Measurements from ENCODE around the gene SLC25A21. TPM values are rescaled to one million over a fixed set of nuclear protein-coding genes. Genes with fewer than 3 reads are reported as not detected.
A peak's percentile ranks its signal among the peaks of the same experiment; 100 is the strongest.

Gene SLC25A21
- total and polyA plus RNA-seq, 2 experiments from 2014 or later = 10.6 to 12.1 TPM

DNA sequence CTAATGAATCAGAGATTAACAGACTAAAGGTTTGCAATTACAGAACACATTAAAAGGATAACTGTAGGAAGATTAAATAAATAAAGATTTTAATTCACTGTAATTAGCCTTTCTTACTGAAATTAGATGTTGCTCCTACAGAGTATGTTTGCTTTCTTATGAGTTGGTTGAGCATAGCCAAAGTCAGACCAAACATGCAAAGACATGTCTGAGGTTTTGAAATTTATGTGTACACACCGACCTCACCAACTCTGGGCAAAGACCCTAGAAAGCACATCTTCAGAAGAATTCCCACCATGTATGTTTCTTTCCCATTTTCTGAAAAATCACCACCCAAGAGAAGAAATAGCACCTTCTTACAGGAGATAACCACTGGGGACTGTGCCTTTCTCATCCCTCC lies 351.5 kb downstream of the SLC25A21 start:
- Histone ChIP-seq H3K27me3 (ENCODE audit: insufficient read depth) (no peaks in the 10 kb centered on the region), H3K27ac (ENCODE audit: low read depth) (no peak overlapping the region)
- no peaks in the 10 kb centered on the region for H3K36me3 Mint-ChIP-seq (ENCODE audit: low read depth)

DNA sequence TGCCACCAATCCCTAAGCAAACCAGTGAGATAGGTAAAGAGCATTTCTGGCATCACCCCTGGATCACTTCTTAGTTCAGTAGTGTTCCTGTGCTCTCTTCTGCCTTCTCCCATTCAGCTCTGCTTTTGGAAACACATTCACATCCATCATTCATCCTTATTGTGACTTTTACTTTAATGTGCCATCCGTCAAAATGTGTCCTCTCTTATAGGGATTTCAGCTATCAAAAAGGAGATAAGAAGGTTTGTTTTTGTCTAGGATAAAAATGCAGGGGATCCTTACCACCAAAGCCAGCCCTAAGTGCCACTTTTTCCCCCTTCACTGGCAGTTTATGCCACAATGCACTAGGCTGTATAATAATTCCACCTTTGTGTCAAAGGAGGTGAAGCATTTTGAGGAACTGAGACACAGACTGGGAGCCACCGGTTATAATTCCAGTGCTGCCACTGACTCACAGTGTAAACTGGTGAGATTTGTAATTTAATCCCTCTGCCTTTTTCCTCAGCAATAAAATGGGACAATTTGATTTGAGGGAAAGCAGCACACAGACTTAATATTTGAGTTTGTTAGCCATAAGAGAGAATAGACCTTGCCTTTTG lies 352.2 kb downstream of the SLC25A21 start:
- no peak overlapping the region for H3K4me2 ChIP-seq
- Mint-ChIP-seq H3K27me3 (ENCODE audit: insufficient read depth, low read depth, poor library complexity) (no peaks in the 10 kb centered on the region), H3K36me3 (ENCODE audit: low read depth) (no peaks in the 10 kb centered on the region), H3K9me3 (no peaks in the 10 kb centered on the region), H3K4me3 (no peak overlapping the region), H3K27ac (no peak overlapping the region), H3K4me1 (peaks cover 8% of the 10 kb centered on the region)
- H3K27ac ChIP-seq (ENCODE audit: low read depth) = no peak overlapping the region
- H3K9me2 ChIP-seq (ENCODE audit: insufficient read depth) = no peaks in the 10 kb centered on the region
- no peak overlapping the region for H2AFZ ChIP-seq
- H3K27me3 ChIP-seq (ENCODE audit: insufficient read depth) = no peaks in the 10 kb centered on the region
- TF ChIP-seq EZH2 (IDR thresholded peaks at IDR 0.05; ENCODE audit: low read depth, unreplicated experiment) (no peak), ZNF331 (CRISPR knock-in tag; IDR thresholded peaks at IDR 0.05; ENCODE audit: low read depth) (no peak), JUNB (IDR thresholded peaks at IDR 0.05; ENCODE audit: unreplicated experiment) (no peak), POLR2AphosphoS5 (IDR thresholded peaks at IDR 0.05; ENCODE audit: low read depth) (no peak)
- H3F3A ChIP-seq (replicated peaks; ENCODE audit: low read depth) = no peaks in the 10 kb centered on the region
- H4K20me1 ChIP-seq (replicated peaks; ENCODE audit: insufficient read depth) = no peaks in the 10 kb centered on the region; the same call in 1 of the 2 replicates
- peaks cover 3% of the 10 kb centered on the region for H3K4me1 ChIP-seq (ENCODE audit: insufficient read depth)
- ATAC-seq = no peak
- no peaks in the 10 kb centered on the region for H3K79me2 ChIP-seq (replicated peaks; ENCODE audit: insufficient read depth)
- no peak for DNase-seq (ENCODE audit: low spot score)
- no peaks in the 10 kb centered on the region for H3K36me3 ChIP-seq (ENCODE audit: insufficient read depth)
- H3K4me3 ChIP-seq = no peak overlapping the region

More for the DNA sequence above, 351.5 kb downstream of the SLC25A21 start:
- Histone ChIP-seq H2AFZ (no peak overlapping the region), H4K20me1 (replicated peaks; ENCODE audit: insufficient read depth) (no peaks in the 10 kb centered on the region; the same call in 1 of the 2 replicates), H3F3A (replicated peaks; ENCODE audit: low read depth) (no peaks in the 10 kb centered on the region), H3K79me2 (replicated peaks; ENCODE audit: insufficient read depth) (no peaks in the 10 kb centered on the region), H3K4me1 (ENCODE audit: insufficient read depth) (peaks cover 10% of the 10 kb centered on the region), H3K36me3 (ENCODE audit: insufficient read depth) (no peaks in the 10 kb centered on the region), H3K4me3 (no peak overlapping the region), H3K4me2 (no peak overlapping the region), H3K9me2 (ENCODE audit: insufficient read depth) (no peaks in the 10 kb centered on the region)
- DNase-seq (ENCODE audit: low spot score) = no peak
- TF ChIP-seq ZNF331 (CRISPR knock-in tag; IDR thresholded peaks at IDR 0.05; ENCODE audit: low read depth) = no peak
- no peaks in the 10 kb centered on the region for H3K9me3 Mint-ChIP-seq
- H3K4me1 Mint-ChIP-seq = peaks cover 13% of the 10 kb centered on the region
- ATAC-seq = no peak
- peak overlapping the region; percentile 44; the same call in 1 of the 2 replicates for H3K27ac Mint-ChIP-seq
- H3K27me3 Mint-ChIP-seq (ENCODE audit: insufficient read depth, low read depth, poor library complexity) = no peaks in the 10 kb centered on the region
- H3K4me3 Mint-ChIP-seq = no peak overlapping the region

DNA sequence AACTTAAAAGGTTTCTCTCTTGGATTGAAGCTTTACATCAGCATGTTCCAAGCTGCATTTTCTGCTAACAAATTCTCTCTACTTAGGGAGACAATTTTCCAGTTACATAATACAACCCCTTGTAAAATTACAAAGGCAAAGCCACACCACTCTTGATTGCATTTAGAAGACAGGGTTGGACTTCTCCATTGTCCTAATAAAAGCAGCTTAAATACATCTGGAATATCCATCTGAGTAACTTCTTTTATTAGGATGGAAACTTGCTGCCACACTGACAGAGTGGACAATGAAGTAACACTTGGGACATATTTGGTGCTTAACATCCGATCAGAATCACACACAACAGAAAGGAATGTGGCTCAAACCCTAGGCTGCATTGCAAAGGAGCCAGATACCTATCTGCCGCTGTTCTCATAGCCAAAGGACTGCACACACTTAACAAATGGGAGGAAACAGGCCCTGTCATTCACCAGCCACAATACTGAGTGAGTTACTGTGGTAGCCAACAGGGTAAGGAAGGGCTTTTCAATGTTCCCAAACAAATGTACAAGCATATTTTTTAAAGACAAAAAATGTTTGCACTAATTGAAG lies 353.5 kb downstream of the SLC25A21 start:
- no peaks in the 10 kb centered on the region for H3K9me3 Mint-ChIP-seq
- no peak overlapping the region for H2AFZ ChIP-seq
- no peaks in the 10 kb centered on the region for H3K36me3 Mint-ChIP-seq (ENCODE audit: low read depth)
- H3K9me2 ChIP-seq (ENCODE audit: insufficient read depth) = no peaks in the 10 kb centered on the region
- H3K79me2 ChIP-seq (replicated peaks; ENCODE audit: insufficient read depth) = no peaks in the 10 kb centered on the region
- ATAC-seq = peak; percentile 58
- no peak overlapping the region for H3K4me3 Mint-ChIP-seq
- DNase-seq (ENCODE audit: low spot score) = no peak
- H3K4me1 ChIP-seq (ENCODE audit: insufficient read depth) = no peaks in the 10 kb centered on the region
- H3K4me1 Mint-ChIP-seq = peaks cover 2% of the 10 kb centered on the region; the same call in 1 of the 3 replicates
- H3K27me3 Mint-ChIP-seq (ENCODE audit: insufficient read depth, low read depth, poor library complexity) = no peaks in the 10 kb centered on the region
- no peaks in the 10 kb centered on the region for H3F3A ChIP-seq (replicated peaks; ENCODE audit: low read depth)
- no peaks in the 10 kb centered on the region; the same call in 1 of the 2 replicates for H4K20me1 ChIP-seq (replicated peaks; ENCODE audit: insufficient read depth)
- H3K27ac Mint-ChIP-seq = no peak overlapping the region
- H3K4me2 ChIP-seq = no peak overlapping the region
- H3K27ac ChIP-seq (ENCODE audit: low read depth) = no peak overlapping the region; the same call in 1 of the 2 replicates
- no peaks in the 10 kb centered on the region for H3K27me3 ChIP-seq (ENCODE audit: insufficient read depth)
- no peaks in the 10 kb centered on the region for H3K36me3 ChIP-seq (ENCODE audit: insufficient read depth)
- H3K4me3 ChIP-seq = no peak overlapping the region
- no peak for TF ChIP-seq CREB1 (CRISPR knock-in tag; IDR thresholded peaks at IDR 0.05; ENCODE audit: low read depth)
- TF ChIP-seq REST (IDR thresholded peaks at IDR 0.05; ENCODE audit: unreplicated experiment) = no peak
- TF ChIP-seq, protein P1, sequence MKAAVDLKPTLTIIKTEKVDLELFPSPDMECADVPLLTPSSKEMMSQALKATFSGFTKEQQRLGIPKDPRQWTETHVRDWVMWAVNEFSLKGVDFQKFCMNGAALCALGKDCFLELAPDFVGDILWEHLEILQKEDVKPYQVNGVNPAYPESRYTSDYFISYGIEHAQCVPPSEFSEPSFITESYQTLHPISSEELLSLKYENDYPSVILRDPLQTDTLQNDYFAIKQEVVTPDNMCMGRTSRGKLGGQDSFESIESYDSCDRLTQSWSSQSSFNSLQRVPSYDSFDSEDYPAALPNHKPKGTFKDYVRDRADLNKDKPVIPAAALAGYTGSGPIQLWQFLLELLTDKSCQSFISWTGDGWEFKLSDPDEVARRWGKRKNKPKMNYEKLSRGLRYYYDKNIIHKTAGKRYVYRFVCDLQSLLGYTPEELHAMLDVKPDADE (IDR thresholded peaks at IDR 0.05) = no peak
- TF ChIP-seq NANOG (IDR thresholded peaks at IDR 0.05; ENCODE audit: borderline replicate concordance) = no peak
- no peak for TF ChIP-seq JUNB (IDR thresholded peaks at IDR 0.05; ENCODE audit: unreplicated experiment)
- no peak for TF ChIP-seq ZNF331 (CRISPR knock-in tag; IDR thresholded peaks at IDR 0.05; ENCODE audit: low read depth)
- no peak for TF ChIP-seq ZNF114 (CRISPR knock-in tag; IDR thresholded peaks at IDR 0.05)
- TF ChIP-seq STAT1 (IDR thresholded peaks at IDR 0.05; ENCODE audit: unreplicated experiment) = no peak
- no peak for TF ChIP-seq EZH2 (IDR thresholded peaks at IDR 0.05; ENCODE audit: low read depth, unreplicated experiment)

All from GM23338 (cell line).